EL (cell line): ENCODE results near the gene SLC4A1AP.
"Not testable (repeated sequence)": the region's sequence is repeated elsewhere in the genome, so short reads cannot be mapped to it uniquely, and the experiment has no call there.

ENCODE experiments used
- DNase-seq: peaks from one replicate; pipeline ENCODE4 v3.0.0-alpha.2; 2016

The SLC4A1AP gene

GRCh38 chr2:27663285-27664153 is at the start of gene SLC4A1AP, which contains the start of gene SUPT7L:
Gene SLC4A1AP (plus strand): TSS chr2:27663889. CDS start chr2:27663915, 26 bp downstream.
Gene SUPT7L (minus strand): TSS chr2:27663614. CDS start chr2:27662192, 1,422 bp downstream.
- peak; percentile 85 for DNase-seq

- no peak for DNase-seq
Observed at GRCh38 chr2:27613985-27614384, 49.7 kb upstream of the SLC4A1AP start.

- no peak for DNase-seq
Observed at GRCh38 chr2:27615316-27615715, 48.4 kb upstream of the SLC4A1AP start.

- DNase-seq: no peak
Observed at GRCh38 chr2:27621524-27621923, 42.2 kb upstream of the SLC4A1AP start.

- peak; percentile 94 for DNase-seq
Observed at GRCh38 chr2:27622921-27623384, 40.7 kb upstream of the SLC4A1AP start.

- DNase-seq: no peak
Observed at GRCh38 chr2:27624943-27625342, 38.7 kb upstream of the SLC4A1AP start.

- DNase-seq: not testable (repeated sequence)
Observed at GRCh38 chr2:27626323-27626722, 37.4 kb upstream of the SLC4A1AP start.

GRCh38 chr2:27626921-27627320 is 36.8 kb upstream of the SLC4A1AP start:
- not testable (repeated sequence) for DNase-seq

- peak; percentile 90 for DNase-seq
Observed at GRCh38 chr2:27627963-27628766, 35.5 kb upstream of the SLC4A1AP start.

GRCh38 chr2:27628767-27629709 is 34.7 kb upstream of the SLC4A1AP start, which contains the start of the genes CCDC121 and GPN1:
Gene CCDC121 (minus strand): TSS chr2:27629012. CDS start chr2:27627799, 1,213 bp downstream.
Gene GPN1 (plus strand): TSS chr2:27629050. CDS start chr2:27629059, 9 bp downstream.
- peak; percentile 96 for DNase-seq

GRCh38 chr2:27630257-27630656 is 33.4 kb upstream of the SLC4A1AP start:
- DNase-seq: not testable (repeated sequence)

- no peak for DNase-seq
Observed at GRCh38 chr2:27634291-27634690, 29.4 kb upstream of the SLC4A1AP start.

- DNase-seq: peak; percentile 25
Observed at GRCh38 chr2:27636766-27637165, 26.9 kb upstream of the SLC4A1AP start.

GRCh38 chr2:27638037-27638637 is 25.6 kb upstream of the SLC4A1AP start:
- DNase-seq: peak; percentile 69

- DNase-seq: peak; percentile 67
Observed at GRCh38 chr2:27638709-27639108, 25.0 kb upstream of the SLC4A1AP start.

- DNase-seq: no peak
Observed at GRCh38 chr2:27640722-27641245, 22.9 kb upstream of the SLC4A1AP start.

- DNase-seq: no peak
Observed at GRCh38 chr2:27645197-27645596, 18.5 kb upstream of the SLC4A1AP start.

GRCh38 chr2:27647289-27647688 is 16.4 kb upstream of the SLC4A1AP start:
- peak; percentile 28 for DNase-seq

GRCh38 chr2:27647737-27648136 is 16.0 kb upstream of the SLC4A1AP start:
- no peak for DNase-seq

- no peak for DNase-seq
Observed at GRCh38 chr2:27651056-27651455, 12.6 kb upstream of the SLC4A1AP start.

GRCh38 chr2:27652341-27652740 is 11.3 kb upstream of the SLC4A1AP start:
- DNase-seq: no peak
